GM10266 (cell line): Measurements from ENCODE around the gene PDE3B.
"Not testable (repeated sequence)": the region's sequence is repeated elsewhere in the genome, so short reads cannot be mapped to it uniquely, and the experiment has no call there.

ENCODE experiments used
- DNase-seq: peaks from one replicate; pipeline ENCODE4 v3.0.0; 2012; ENCODE audit errors: extremely low spot score
- TF ChIP-seq, protein P1 (sequence below): IDR thresholded peaks from 2 replicates; pipeline ENCODE4 v1.5.1; 2012; ENCODE audit warnings: mild to moderate bottlenecking, low read depth; ENCODE audit not compliant: control insufficient read depth, insufficient read depth; ENCODE audit errors: missing control alignments

Gene PDE3B

DNA sequence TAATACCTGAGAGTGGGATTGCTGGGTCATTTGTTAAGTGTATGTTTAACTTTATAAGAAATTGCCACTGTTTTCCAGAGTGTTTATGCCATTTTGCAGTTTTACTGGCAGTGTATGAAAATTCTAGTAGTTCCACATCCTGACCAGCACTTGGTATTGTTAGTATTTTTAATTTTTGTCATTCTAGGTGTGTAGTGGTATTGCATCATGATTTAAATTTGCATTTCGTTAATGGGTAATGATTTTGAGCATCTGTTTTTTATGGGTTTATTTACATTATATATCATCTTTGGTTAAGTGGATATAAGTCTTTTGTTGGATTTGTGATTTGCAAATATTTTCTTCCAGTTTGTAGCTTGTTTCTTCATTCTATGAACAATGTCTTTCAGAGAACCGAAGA, 34.7 kb downstream of the PDE3B start:
- no peak for DNase-seq
- TF ChIP-seq, protein P1, sequence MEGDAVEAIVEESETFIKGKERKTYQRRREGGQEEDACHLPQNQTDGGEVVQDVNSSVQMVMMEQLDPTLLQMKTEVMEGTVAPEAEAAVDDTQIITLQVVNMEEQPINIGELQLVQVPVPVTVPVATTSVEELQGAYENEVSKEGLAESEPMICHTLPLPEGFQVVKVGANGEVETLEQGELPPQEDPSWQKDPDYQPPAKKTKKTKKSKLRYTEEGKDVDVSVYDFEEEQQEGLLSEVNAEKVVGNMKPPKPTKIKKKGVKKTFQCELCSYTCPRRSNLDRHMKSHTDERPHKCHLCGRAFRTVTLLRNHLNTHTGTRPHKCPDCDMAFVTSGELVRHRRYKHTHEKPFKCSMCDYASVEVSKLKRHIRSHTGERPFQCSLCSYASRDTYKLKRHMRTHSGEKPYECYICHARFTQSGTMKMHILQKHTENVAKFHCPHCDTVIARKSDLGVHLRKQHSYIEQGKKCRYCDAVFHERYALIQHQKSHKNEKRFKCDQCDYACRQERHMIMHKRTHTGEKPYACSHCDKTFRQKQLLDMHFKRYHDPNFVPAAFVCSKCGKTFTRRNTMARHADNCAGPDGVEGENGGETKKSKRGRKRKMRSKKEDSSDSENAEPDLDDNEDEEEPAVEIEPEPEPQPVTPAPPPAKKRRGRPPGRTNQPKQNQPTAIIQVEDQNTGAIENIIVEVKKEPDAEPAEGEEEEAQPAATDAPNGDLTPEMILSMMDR, result no peak

DNA sequence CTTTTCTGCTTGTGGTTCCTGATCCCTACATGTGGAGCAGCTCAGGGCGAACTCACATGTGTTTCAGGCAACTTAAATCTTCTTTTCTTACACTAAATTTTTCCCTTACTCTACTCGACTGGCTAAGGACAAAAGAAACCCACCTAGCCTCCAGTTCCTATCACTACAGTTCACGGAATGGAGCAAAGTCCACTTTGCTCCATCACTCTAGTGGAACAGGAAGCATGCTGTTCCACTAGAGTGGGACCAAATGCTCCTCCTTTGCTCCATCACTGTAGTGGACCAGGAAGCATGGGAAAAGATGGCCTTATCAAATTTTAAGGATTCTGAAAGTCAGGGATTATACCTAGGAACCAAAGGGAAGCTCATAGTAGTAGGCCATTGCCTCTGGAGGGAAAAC, 36.1 kb downstream of the PDE3B start:
- no peak for DNase-seq
- TF ChIP-seq, protein P1, result no peak

DNA sequence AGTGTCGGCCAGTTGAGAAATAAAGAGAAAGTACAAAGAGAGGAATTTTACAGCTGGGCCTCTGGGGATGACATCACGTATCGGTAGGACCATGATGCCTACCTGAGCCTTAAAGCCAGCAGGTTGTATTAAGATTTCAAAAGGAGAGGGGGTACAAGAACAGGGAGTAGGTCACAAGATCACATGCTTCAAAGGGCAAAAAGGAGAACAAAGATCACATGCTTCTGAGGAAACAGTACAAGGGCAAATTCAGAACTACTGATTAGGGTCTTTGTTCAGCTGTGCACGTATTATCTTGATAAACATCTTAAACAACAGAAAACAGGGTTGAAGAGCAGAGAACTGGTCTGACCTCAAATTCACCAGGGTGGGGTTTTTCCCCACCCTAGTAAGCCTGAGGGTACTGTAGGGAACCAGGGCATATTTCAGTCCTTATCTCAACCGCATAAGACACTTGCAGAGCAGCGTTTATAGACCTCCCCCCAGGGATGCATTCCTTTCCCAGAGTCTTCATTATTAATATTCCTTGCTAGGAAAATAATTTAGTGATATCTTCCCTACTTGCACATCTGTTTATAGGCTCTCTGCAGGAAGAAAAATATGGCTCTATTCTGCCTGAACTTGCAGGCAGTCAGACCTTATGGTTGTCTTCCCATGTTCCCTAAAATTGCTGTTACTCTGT, 40.8 kb downstream of the PDE3B start:
- not testable (repeated sequence) for DNase-seq

DNA sequence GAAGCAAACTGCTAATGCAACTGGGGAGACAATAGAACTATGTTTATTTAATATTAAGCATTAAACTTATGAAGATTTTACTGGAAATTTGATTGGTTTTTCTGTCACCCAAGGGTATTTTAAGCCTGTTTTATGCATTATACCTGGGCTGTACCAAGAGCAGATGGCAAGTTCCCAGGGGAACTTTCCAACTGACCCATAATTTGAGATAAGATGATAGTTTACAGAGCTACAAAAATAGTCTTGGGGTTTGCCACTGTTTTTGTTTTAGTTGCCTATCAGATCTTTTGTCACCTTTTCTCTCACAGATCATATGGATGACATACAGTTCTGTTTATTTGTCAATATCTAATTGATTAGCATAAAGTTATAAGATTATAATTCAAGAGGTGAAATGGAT, 43.9 kb downstream of the PDE3B start:
- DNase-seq, result no peak
- TF ChIP-seq, protein P1, result no peak

DNA sequence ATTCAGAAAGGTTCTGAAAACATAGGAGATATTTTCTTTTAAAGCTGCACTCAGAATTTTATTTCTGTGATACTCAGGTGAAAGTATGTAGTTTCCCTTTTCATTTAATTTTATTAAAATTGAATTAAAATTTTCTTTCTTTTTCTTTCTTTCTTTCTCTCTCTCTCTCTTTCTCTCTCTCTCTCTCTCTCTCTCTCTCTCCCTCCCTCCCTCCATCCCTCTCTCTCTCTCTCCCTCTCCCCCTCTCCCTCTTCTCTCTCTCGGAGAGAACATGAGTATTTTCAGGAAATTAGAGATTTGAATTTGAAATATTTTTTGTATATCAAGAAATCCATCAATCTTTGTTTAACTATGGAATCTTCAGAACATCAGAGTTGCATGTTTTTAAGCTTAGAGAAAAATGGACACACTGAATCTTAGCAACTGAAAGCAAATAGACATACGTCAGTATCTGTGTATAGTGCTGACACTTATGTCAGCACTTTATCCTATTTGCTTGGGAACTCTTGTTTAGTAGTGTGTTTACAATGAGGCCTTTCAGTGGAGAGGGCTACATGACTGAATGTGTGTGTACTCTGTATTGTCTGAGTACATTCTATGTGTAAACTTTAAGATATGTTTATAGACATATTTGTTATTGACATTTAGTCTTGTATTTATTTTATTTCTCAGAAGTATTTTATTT, 44.5 kb downstream of the PDE3B start:
- TF ChIP-seq, protein P1, result no peak
- no peak for DNase-seq

DNA sequence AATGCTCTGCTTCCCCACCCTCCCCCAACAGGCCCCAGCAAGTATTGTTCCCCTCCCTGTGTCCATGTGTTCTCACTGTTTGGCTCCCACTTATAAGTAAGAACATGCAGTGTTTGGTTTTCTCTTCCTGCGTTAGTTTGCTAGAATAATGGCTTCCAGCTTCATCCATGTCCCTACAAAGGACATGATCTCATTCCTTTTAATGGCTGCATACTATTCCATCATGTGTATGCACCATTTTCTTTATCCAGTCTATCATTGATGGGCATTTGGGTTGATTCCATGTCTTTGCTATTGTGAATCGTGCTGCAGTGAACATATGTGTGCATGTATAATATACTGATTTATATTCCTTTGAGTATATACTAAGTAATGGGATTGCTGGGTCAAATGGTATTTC, 52.1 kb downstream of the PDE3B start:
- DNase-seq, result not testable (repeated sequence)

DNA sequence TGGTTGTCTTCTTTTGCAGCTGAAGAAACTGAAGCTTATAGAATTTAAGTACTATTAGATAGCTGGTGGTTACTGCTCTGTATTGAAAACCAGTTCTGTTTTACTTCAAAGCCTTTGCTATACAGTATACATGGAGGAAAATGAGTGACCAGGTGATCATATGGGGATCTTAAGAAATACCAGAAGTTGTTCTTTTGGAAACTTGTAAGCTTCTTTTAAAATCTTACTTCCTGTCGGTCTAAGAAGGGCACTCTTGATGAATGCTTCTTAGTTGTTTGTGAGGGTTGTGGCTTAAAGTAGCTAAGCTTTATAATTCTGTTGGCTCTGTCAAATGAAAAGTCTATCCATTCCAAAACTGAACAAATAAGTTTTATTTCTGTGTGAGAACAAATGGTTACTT, 55.2 kb downstream of the PDE3B start:
- TF ChIP-seq, protein P1, result no peak
- DNase-seq, result no peak

DNA sequence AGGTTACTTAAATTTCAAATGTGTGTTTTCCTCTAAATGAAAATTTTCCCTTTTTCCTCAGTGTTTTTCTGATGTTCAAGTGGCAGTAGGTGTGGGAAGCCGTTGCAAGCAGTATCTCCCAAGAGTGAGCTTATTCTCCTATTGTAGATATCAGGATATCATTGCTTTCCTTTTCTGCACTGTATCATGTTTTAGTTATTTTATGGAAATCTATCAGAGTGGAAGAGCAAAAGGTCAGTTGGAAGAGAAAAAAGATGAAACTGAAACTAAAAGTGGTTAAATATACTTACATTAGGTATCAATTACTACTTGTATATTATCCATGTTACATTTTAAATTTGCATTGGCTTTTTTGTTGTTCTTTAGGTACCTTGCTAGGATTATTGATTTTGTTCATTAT, 57.0 kb downstream of the PDE3B start:
- TF ChIP-seq, protein P1, result no peak
- no peak for DNase-seq
